C4-2B (cell line): ENCODE data around the gene CEP70.

Source experiments
- H3K27ac ChIP-seq: fragments of 450-650 bp; 2 replicates; pipeline ENCODE4 v1.5.1; 2017
- ZFX ChIP-seq: fragments of 450-650 bp; IDR thresholded peaks from 2 replicates; pipeline ENCODE4 v1.6.1; 2017
- TF ChIP-seq, protein P1 (sequence below): fragments of 450-650 bp; conservative IDR thresholded peaks from 2 replicates; pipeline ENCODE4 v1.5.1; 2017; ENCODE audit warnings: mild to moderate bottlenecking

Gene CEP70

DNA sequence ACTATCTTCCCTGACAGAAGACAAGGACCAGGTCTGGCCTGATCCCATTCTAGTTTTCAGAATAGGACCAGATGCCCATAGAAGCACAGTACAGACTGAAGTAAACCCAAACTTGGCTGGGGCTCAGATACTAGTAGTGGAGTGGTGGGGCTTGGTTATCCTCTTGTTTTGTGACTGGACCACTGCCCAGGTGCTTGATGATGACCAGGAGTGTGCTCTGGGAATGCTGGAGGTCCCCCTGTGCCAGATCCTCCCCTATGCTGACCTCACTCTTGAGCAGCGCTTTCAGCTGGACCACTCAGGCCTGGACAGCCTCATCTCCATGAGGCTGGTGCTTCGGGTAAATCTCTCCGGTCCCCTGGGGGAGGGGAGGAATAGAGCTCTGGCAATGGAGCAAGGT, 123.4 kb downstream of the CEP70 start:
- H3K27ac ChIP-seq = no peak overlapping the region
- no peak for TF ChIP-seq ZFX
- TF ChIP-seq, protein P1, sequence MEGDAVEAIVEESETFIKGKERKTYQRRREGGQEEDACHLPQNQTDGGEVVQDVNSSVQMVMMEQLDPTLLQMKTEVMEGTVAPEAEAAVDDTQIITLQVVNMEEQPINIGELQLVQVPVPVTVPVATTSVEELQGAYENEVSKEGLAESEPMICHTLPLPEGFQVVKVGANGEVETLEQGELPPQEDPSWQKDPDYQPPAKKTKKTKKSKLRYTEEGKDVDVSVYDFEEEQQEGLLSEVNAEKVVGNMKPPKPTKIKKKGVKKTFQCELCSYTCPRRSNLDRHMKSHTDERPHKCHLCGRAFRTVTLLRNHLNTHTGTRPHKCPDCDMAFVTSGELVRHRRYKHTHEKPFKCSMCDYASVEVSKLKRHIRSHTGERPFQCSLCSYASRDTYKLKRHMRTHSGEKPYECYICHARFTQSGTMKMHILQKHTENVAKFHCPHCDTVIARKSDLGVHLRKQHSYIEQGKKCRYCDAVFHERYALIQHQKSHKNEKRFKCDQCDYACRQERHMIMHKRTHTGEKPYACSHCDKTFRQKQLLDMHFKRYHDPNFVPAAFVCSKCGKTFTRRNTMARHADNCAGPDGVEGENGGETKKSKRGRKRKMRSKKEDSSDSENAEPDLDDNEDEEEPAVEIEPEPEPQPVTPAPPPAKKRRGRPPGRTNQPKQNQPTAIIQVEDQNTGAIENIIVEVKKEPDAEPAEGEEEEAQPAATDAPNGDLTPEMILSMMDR = no peak

DNA sequence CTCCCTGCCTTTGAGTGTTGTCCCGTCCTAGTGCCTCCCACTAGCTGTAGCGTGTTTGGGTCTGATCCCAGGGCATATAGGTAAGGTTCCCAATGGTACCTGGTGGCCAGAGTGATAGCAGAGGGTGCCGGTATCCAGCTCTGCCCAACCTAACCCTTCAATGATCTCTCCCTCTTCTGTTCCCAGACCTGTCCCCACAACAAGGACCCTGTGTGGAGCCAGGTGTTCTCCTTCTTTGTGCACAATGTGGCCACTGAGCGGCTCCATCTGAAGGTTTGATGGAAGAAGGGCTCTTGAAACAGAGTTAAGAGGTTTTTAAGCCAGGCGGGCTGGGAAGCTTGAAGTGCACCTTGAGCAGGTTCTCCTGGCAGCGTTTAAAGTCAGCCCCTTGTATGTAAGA, 124.2 kb downstream of the CEP70 start:
- H3K27ac ChIP-seq = no peak overlapping the region
- TF ChIP-seq, protein P1 = no peak

DNA sequence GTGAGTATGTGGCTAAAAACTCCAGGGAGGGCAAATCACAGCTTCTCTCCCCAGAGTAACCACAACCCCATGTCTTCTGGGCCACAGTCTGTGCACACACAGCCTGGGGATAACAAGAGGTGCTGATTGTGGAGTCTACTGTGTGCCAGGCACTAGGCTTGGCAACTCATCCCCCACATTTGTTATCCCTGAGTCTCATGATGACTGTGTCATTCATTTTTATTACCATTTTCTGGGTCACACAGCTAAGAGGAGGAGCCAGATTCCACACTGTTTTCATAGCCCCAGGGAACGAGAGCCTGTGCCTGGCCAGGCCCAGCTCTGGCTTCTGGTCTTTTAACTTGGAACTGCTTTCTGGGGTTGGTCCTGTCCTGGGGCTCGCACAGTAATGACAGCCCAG, 125.2 kb downstream of the CEP70 start:
- TF ChIP-seq, protein P1 = no peak
- TF ChIP-seq ZFX = no peak
- H3K27ac ChIP-seq = no peak overlapping the region

GRCh38 chr3:138468451-138468850, 125.6 kb downstream of the CEP70 start:
- TF ChIP-seq, protein P1 = no peak
- no peak for TF ChIP-seq ZFX
- H3K27ac ChIP-seq = no peak overlapping the region

DNA sequence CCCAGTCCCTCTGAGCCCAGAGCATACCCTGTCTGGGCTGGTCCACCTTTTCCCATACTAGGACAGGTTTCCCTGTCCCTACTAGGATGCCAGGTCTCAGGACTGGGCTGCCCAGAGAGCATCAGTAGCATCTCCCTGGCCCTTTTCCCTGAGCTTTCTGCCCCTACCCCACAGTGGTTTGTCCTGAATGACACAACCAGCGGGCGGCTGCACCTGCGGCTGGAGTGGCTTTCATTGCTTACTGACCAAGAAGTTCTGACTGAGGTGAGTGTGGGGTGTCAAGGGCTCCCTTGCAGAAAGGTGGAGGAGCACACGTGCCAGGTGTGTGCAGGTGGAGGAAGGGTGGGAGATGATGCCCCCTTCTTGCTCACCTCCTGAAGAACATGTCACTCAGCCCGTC, 126.1 kb downstream of the CEP70 start:
- TF ChIP-seq ZFX = no peak
- TF ChIP-seq, protein P1 = no peak
- no peak overlapping the region for H3K27ac ChIP-seq

DNA sequence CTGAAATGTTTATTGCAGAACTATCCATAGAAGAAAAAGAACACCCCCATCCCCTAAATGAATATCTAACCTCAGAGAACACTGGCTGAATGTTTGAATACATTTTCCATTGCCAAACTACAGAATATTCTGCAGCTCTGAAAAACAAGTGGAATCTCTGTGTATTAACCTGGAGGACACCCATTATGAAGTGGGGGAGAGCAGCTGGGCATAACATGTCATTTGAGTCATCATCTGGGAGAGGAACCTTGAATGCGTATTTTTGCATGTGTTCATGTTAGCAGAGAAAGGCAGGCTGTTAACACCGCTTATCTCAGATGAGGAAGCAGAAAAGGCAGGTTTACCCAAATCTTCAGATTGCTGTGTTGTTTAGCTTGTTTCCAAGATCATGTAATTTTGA, 128.1 kb downstream of the CEP70 start:
- no peak overlapping the region for H3K27ac ChIP-seq
- TF ChIP-seq, protein P1 = no peak
- TF ChIP-seq ZFX = no peak

DNA sequence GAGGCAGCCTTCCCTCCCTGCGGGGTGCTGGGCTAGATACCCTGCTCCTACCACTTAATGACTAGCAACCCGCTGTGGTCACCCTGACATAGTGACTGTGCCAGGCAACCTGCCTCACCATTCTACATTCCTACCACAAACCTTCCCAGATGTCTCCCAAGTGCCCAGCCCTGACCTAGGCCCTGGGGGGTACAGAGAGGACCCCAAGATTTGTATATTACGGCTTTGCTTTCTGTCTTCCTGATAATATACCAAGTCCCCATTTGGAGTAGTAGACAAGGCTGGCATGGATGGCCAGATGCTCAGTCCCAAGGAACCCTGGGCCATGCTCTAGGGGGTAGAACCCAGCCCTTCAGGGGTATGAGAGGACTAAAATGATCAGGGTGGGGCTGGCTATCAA, 128.6 kb downstream of the CEP70 start:
- TF ChIP-seq, protein P1 = no peak
- no peak for TF ChIP-seq ZFX
- no peak overlapping the region for H3K27ac ChIP-seq
